OCI-M2 (cell line): Measurements from ENCODE around the gene TTC28.
"Not testable (repeated sequence)": the region's sequence is repeated elsewhere in the genome, so short reads cannot be mapped to it uniquely, and the experiment has no call there.

Experiments
- DNase-seq: peaks from one replicate; lab custom pipeline; 2025; ENCODE audit not compliant: unreplicated experiment; lab: John Stamatoyannopoulos, UW

TTC28 gene

GRCh38 chr22:28366856-28367255 is 312.8 kb downstream of the TTC28 start:
- no peak for DNase-seq

DNA sequence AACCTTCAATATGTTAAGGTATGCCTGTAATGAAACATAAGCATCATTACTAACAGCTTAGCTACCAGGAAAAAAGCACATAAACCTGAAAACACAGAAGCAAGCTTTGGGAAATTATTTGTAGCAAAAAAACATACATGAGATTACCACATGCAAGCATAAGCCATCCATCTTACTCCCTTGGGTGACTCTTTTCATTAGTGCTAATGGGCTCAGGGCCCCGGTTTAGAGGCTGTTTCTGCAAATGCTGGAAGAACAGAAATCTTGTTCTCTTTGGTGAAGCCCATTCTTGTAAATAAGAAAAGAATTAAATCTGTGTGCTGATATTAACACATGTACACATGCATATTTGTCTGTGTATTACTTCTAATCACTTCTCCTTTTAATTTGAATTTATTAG is 314.3 kb downstream of the TTC28 start:
- DNase-seq = no peak

GRCh38 chr22:28364105-28364504 is 315.5 kb downstream of the TTC28 start:
- not testable (repeated sequence) for DNase-seq

DNA sequence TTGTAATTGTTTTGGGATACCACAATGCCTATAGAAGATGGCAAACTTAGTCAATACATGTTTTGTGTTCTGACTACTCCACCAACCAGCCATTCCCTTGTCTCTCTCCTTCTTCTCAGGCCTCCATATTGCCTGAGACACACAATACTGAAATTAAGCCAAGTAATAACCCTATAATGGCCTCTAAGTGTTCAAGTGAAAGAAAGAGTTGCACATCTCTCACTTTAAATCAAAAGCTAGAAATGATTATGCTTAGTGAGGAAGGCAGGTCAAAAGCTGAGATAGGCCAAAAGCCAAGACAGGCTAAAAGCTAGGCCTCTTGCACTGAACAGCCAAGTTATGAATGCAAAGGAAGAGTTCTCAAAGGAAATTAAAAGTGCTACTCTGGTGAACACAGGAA is 318.7 kb downstream of the TTC28 start:
- DNase-seq = no peak

DNA sequence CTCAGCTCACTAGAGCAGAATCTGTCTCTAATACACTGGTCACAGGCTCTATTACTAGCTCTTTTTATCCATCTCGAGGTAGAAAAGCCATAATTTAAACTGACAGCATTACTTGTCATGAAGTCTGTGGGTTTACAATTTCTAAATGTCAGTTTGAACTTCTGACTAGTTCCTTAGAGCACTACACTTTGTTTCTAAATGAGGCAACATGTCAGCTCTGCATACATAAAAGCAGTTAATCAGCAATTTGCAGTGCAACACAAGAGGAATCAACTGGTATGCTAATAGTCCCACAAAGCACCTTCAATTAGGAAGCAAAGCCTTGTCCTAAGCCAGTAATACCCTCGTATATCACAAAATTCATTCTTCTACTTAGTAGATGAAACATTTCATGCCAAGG is 321.3 kb downstream of the TTC28 start:
- DNase-seq = no peak

- no peak for DNase-seq
Observed at GRCh38 chr22:28357193-28357592, 322.4 kb downstream of the TTC28 start.

- DNase-seq = no peak
Observed at GRCh38 chr22:28351476-28351875, 328.2 kb downstream of the TTC28 start.

- no peak for DNase-seq
Observed at GRCh38 chr22:28348613-28349609, 330.7 kb downstream of the TTC28 start.

DNA sequence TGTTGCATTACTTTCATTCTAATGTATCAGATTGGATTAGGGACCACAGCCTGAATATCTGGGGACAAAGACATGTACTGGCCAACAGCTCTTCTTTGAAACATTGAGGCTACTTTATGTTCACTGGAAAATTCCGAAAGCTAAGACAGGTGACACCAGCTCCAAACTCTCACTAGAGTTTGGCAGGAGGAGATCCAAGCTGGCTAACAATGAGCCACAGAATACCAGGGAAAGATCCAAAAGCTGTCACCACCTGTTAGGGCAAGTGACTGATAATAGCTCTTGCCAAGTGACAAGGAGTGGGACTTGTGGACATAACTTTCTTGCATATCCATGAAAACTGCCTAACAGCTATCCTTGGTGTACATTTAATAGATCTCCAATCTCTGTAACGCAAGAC is 333.3 kb downstream of the TTC28 start:
- DNase-seq = no peak

GRCh38 chr22:28344918-28345703 is 334.5 kb downstream of the TTC28 start:
- DNase-seq = no peak

DNA sequence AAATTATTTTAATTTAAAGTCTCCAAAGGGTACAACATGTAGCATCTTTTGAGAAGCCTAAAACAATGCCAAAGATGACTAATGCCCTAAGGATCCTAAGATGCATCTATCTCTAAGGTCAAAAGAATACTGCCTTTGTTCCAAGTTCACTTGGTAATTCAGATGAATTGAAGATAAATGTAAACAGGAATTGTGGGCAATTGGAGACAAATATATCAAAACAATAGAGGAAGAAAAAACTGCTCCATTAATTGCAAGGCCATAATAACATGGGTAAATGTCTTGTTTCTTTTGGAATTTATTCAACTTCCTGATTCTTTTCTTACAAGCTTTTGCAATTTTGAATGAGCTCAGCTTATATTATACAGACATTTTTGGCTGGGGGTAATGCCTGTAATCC is 338.6 kb downstream of the TTC28 start:
- no peak for DNase-seq

DNA sequence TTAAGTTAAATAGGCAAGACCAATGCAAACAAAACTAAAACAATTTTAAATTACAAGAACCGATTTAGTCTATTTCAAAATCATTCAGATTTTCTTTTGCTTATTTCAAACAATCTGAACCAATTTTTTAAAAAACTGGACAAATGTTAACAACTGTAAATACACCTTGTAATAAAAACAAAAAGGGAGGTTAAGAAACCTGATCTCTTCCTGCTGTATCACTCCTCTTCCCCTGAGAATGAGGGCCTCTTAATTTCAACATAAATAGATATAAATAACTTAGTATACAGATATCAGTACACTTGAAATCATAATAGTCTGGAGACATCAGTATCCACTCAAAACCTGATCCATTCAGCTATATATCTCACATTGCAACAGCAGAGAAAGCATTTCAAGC is 346.6 kb downstream of the TTC28 start:
- no peak for DNase-seq

- DNase-seq = no peak
Observed at GRCh38 chr22:28332410-28332809, 347.2 kb downstream of the TTC28 start.

GRCh38 chr22:28331695-28332094 is 347.9 kb downstream of the TTC28 start:
- DNase-seq = no peak

GRCh38 chr22:28329186-28330073 is 350.2 kb downstream of the TTC28 start:
- no peak for DNase-seq

DNA sequence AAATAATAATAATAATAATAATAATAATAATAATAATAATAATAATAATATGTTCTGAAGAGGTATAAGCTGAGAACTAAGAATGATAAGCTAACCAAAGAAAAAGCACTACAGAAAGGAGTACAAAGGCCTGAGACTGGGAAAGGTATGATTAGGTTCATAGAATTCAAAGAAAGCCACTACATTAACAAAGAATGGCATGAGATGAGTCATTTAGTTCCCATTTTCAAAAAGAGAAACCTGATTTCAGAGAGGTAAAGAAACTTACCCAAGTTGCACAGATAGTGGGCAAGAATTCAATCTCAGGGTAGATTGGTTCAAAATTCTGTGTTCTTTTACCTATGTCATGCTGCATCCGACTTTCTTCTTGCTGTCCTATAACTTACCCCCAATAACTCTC is 350.9 kb downstream of the TTC28 start:
- DNase-seq = no peak

DNA sequence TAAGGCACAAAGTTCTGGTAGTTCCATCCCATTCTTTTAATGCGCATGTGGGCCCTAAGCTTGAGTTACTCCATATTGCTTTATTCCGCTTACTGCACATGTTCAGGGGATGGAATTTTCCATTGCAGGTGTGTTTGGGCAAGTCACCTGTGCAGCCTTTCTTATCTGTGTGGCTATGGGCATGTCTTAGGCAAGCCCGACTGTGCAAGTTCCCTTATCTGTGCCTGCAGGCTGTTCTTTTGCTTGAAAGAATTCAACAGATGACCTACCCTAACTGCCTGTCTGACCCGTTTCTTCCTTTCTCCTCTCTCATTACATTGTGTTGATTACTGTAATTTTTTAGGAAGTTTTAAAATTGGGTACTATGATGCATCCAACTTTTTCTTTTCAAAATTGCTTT is 363.6 kb downstream of the TTC28 start:
- no peak for DNase-seq

- DNase-seq = no peak
Observed at GRCh38 chr22:28314959-28315358, 364.7 kb downstream of the TTC28 start.

GRCh38 chr22:28310299-28310698 is 369.3 kb downstream of the TTC28 start:
- DNase-seq = no peak

- DNase-seq = no peak
Observed at GRCh38 chr22:28299753-28300152, 379.9 kb downstream of the TTC28 start.

DNA sequence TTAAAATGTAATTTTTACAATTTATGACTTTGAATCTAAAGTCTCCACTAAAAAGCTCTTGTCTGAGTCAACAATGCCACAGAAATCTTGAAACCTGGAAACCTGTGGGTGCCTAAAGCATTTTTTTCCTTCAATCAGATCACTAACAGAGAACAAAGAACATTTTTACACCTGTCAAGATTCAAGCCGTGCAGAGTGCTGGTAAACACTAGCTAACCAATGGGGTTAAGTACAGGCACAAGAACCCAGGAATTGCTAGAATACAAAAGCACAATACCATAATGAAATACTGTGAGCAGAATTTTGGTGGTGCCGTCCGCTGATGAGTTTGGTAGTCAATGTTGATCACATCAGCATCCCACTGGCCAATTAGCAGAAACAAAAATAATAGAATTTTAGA is 380.3 kb downstream of the TTC28 start:
- DNase-seq = no peak
